Measurements from ENCODE around the gene MTCL1.

DNA sequence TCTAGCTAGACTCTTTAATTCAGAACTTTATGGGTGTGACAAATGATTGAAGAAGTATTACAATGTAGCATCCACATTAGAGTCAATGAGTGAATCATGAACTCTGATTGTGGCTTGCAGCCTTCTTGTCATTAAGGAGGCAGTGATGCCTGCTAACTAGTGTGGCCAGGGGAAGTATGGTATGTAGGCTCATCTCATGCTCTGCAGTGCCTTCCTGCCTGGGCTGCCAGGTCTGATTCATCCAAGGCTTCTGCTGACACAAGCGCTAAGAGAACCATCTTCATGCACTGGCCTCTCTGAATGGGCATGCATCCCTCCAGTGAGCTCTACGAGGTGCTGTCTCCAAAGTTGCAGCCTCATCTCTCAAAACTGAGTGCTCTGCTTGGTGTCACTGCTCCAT lies 144.3 kb downstream of the MTCL1 start:
- TF ChIP-seq, protein P1, sequence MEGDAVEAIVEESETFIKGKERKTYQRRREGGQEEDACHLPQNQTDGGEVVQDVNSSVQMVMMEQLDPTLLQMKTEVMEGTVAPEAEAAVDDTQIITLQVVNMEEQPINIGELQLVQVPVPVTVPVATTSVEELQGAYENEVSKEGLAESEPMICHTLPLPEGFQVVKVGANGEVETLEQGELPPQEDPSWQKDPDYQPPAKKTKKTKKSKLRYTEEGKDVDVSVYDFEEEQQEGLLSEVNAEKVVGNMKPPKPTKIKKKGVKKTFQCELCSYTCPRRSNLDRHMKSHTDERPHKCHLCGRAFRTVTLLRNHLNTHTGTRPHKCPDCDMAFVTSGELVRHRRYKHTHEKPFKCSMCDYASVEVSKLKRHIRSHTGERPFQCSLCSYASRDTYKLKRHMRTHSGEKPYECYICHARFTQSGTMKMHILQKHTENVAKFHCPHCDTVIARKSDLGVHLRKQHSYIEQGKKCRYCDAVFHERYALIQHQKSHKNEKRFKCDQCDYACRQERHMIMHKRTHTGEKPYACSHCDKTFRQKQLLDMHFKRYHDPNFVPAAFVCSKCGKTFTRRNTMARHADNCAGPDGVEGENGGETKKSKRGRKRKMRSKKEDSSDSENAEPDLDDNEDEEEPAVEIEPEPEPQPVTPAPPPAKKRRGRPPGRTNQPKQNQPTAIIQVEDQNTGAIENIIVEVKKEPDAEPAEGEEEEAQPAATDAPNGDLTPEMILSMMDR (IDR thresholded peaks at IDR 0.05) = no peak
- TF ChIP-seq POLR2A (IDR thresholded peaks at IDR 0.05) (no peak), EP300 (IDR thresholded peaks at IDR 0.05) (no peak)

Data from ovary (tissue), 3 donors.